Lower leg skin (tissue), 3 donors: ENCODE results near the gene SEC61G.

Experiments used
- CTCF ChIP-seq, 3 donors: fragments of 450-650 bp; IDR thresholded peaks; one replicate each; pipeline ENCODE4 v1.5.1; 2016; ENCODE audit warnings: antibody characterized with exemption in 3 of 3, mild to moderate bottlenecking in 3 of 3, moderate library complexity in 2 of 3
- POLR2A ChIP-seq, 2 donors: fragments of 450-650 bp; IDR thresholded peaks; one replicate each; pipeline ENCODE4 v1.6.1; 2016 to 2017; ENCODE audit warnings: antibody characterized with exemption in 2 of 2, mild to moderate bottlenecking in 1 of 2, moderate library complexity in 1 of 2

- TF ChIP-seq POLR2A (IDR thresholded peaks at IDR 0.05) (no peak), CTCF (IDR thresholded peaks at IDR 0.05) (no peak)
These were observed 24.9 kb upstream of the SEC61G start for GRCh38 chr7:54783952-54784351.
